Neural crest cell (in vitro differentiated cells): ENCODE data around the gene CR2. TPM values are rescaled to one million over a fixed set of nuclear protein-coding genes. Genes with fewer than 3 reads are reported as not detected.

Source experiments
- DNase-seq: peaks from one replicate; pipeline ENCODE4 v3.0.0; 2021; ENCODE audit warnings: low read depth, mixed read lengths, low spot score
- H3K27ac Mint-ChIP-seq: one replicate; pipeline ENCODE4 v1.8.0; 2021; ENCODE audit warnings: mild to moderate bottlenecking, mixed read lengths; ENCODE audit not compliant: unreplicated experiment
- H3K27me3 Mint-ChIP-seq: 2 replicates; pipeline ENCODE4 v1.8.0; 2021; ENCODE audit warnings: low read depth, mild to moderate bottlenecking, mixed read lengths
- H3K36me3 Mint-ChIP-seq: 2 replicates; pipeline ENCODE4 v1.8.0; 2021; ENCODE audit warnings: low read depth, mild to moderate bottlenecking, mixed read lengths
- H3K4me1 Mint-ChIP-seq: 2 replicates; pipeline ENCODE4 v1.8.0; 2021; ENCODE audit warnings: mixed read lengths
- H3K4me3 Mint-ChIP-seq: one replicate; pipeline ENCODE4 v1.8.0; 2021; ENCODE audit warnings: mild to moderate bottlenecking, mixed read lengths
- H3K9me3 Mint-ChIP-seq: 2 replicates; pipeline ENCODE4 v1.8.0; 2021; ENCODE audit warnings: mixed read lengths
- CTCF ChIP-seq: fragments of 200-600 bp; sonication (generic); conservative IDR thresholded peaks from 2 replicates; pipeline ENCODE4 v1.5.0; 2021; ENCODE audit warnings: antibody characterized with exemption, mild to moderate bottlenecking
- total RNA-seq: library from RNA; stranded (reverse); gene quantifications from 2 replicates; pipeline ENCODE4 v1.2.1, GENCODE V29; 2021

The CR2 gene
- total RNA-seq, 1 donor from 2014 or later = not detected

GRCh38 chr1:207453710-207454045 is 450 bp upstream of the CR2 start:
- Mint-ChIP-seq H3K4me1 (peaks cover 4% of the 10 kb centered on the region), H3K9me3 (no peaks in the 10 kb centered on the region), H3K4me3 (peak overlapping the region; percentile 47), H3K27me3 (peaks cover 39% of the 10 kb centered on the region), H3K27ac (no peak overlapping the region), H3K36me3 (no peaks in the 10 kb centered on the region)
- no peak for TF ChIP-seq CTCF
- no peak for DNase-seq

- H3K36me3 Mint-ChIP-seq = no peaks in the 10 kb centered on the region
- no peaks in the 10 kb centered on the region for H3K9me3 Mint-ChIP-seq
- TF ChIP-seq CTCF = no peak
- peaks cover 35% of the 10 kb centered on the region for H3K27me3 Mint-ChIP-seq
- H3K4me3 Mint-ChIP-seq = peak overlapping the region; percentile 8
- H3K27ac Mint-ChIP-seq = no peak overlapping the region
- H3K4me1 Mint-ChIP-seq = peaks cover 4% of the 10 kb centered on the region
- no peak for DNase-seq
Measured at GRCh38 chr1:207455183-207455754, 1.1 kb downstream of the CR2 start.

- no peaks in the 10 kb centered on the region for H3K9me3 Mint-ChIP-seq
- H3K27me3 Mint-ChIP-seq = peaks cover 21% of the 10 kb centered on the region
- no peaks in the 10 kb centered on the region for H3K36me3 Mint-ChIP-seq
- peaks cover 4% of the 10 kb centered on the region for H3K4me1 Mint-ChIP-seq
- no peak overlapping the region for H3K4me3 Mint-ChIP-seq
- H3K27ac Mint-ChIP-seq = no peak overlapping the region
- no peak for TF ChIP-seq CTCF
- no peak for DNase-seq
Measured at GRCh38 chr1:207458414-207458813, 4.3 kb downstream of the CR2 start.

GRCh38 chr1:207459008-207459407 is 4.9 kb downstream of the CR2 start:
- Mint-ChIP-seq H3K27ac (no peak overlapping the region), H3K27me3 (peaks cover 26% of the 10 kb centered on the region), H3K4me3 (no peak overlapping the region), H3K4me1 (peaks cover 4% of the 10 kb centered on the region), H3K36me3 (no peaks in the 10 kb centered on the region), H3K9me3 (no peaks in the 10 kb centered on the region)
- no peak for TF ChIP-seq CTCF
- DNase-seq = no peak

- Mint-ChIP-seq H3K4me3 (no peak overlapping the region), H3K9me3 (no peaks in the 10 kb centered on the region), H3K4me1 (no peaks in the 10 kb centered on the region), H3K27me3 (peaks cover 43% of the 10 kb centered on the region), H3K36me3 (no peaks in the 10 kb centered on the region), H3K27ac (no peak overlapping the region)
- TF ChIP-seq CTCF = no peak
- DNase-seq = no peak
Measured at GRCh38 chr1:207461649-207462048, 7.5 kb downstream of the CR2 start.

- Mint-ChIP-seq H3K4me3 (no peak overlapping the region), H3K9me3 (no peaks in the 10 kb centered on the region), H3K27ac (no peak overlapping the region), H3K36me3 (no peaks in the 10 kb centered on the region), H3K4me1 (no peaks in the 10 kb centered on the region), H3K27me3 (peaks cover 51% of the 10 kb centered on the region)
- no peak for DNase-seq
- no peak for TF ChIP-seq CTCF
Measured at GRCh38 chr1:207462535-207462934, 8.4 kb downstream of the CR2 start.
